ENCODE results near the gene FGF6. TPM values are rescaled to one million over a fixed set of nuclear protein-coding genes. Genes with fewer than 3 reads are reported as not detected.

The FGF6 gene
- total and polyA plus RNA-seq, 2 experiments from 2014 or later: not detected

DNA sequence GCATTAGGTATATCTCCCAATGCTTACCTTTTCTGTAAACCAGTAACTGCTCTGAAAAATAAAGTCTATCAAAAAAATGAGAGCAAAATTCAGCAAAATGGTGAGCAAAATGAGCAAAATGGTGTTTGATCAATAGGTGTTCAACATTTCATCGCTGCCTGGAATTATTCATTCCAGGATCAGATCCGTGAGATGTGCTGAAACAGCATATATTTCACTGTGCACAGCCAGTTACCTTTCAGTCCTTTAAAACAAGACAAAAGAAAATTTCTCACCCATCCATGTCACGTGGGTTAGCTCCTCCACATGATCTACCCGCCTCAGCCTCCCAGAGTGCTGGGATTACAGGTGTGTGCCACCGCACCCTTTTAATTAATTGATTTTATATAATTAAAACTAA lies 58.0 kb downstream of the FGF6 start:
- no peak overlapping the region for H3K4me3 Mint-ChIP-seq
- TF ChIP-seq JUNB (IDR thresholded peaks at IDR 0.05; ENCODE audit: unreplicated experiment): no peak
- TF ChIP-seq ZNF114 (CRISPR knock-in tag; IDR thresholded peaks at IDR 0.05): no peak
- no peak for TF ChIP-seq STAT1 (IDR thresholded peaks at IDR 0.05; ENCODE audit: unreplicated experiment)
- TF ChIP-seq, protein P1, sequence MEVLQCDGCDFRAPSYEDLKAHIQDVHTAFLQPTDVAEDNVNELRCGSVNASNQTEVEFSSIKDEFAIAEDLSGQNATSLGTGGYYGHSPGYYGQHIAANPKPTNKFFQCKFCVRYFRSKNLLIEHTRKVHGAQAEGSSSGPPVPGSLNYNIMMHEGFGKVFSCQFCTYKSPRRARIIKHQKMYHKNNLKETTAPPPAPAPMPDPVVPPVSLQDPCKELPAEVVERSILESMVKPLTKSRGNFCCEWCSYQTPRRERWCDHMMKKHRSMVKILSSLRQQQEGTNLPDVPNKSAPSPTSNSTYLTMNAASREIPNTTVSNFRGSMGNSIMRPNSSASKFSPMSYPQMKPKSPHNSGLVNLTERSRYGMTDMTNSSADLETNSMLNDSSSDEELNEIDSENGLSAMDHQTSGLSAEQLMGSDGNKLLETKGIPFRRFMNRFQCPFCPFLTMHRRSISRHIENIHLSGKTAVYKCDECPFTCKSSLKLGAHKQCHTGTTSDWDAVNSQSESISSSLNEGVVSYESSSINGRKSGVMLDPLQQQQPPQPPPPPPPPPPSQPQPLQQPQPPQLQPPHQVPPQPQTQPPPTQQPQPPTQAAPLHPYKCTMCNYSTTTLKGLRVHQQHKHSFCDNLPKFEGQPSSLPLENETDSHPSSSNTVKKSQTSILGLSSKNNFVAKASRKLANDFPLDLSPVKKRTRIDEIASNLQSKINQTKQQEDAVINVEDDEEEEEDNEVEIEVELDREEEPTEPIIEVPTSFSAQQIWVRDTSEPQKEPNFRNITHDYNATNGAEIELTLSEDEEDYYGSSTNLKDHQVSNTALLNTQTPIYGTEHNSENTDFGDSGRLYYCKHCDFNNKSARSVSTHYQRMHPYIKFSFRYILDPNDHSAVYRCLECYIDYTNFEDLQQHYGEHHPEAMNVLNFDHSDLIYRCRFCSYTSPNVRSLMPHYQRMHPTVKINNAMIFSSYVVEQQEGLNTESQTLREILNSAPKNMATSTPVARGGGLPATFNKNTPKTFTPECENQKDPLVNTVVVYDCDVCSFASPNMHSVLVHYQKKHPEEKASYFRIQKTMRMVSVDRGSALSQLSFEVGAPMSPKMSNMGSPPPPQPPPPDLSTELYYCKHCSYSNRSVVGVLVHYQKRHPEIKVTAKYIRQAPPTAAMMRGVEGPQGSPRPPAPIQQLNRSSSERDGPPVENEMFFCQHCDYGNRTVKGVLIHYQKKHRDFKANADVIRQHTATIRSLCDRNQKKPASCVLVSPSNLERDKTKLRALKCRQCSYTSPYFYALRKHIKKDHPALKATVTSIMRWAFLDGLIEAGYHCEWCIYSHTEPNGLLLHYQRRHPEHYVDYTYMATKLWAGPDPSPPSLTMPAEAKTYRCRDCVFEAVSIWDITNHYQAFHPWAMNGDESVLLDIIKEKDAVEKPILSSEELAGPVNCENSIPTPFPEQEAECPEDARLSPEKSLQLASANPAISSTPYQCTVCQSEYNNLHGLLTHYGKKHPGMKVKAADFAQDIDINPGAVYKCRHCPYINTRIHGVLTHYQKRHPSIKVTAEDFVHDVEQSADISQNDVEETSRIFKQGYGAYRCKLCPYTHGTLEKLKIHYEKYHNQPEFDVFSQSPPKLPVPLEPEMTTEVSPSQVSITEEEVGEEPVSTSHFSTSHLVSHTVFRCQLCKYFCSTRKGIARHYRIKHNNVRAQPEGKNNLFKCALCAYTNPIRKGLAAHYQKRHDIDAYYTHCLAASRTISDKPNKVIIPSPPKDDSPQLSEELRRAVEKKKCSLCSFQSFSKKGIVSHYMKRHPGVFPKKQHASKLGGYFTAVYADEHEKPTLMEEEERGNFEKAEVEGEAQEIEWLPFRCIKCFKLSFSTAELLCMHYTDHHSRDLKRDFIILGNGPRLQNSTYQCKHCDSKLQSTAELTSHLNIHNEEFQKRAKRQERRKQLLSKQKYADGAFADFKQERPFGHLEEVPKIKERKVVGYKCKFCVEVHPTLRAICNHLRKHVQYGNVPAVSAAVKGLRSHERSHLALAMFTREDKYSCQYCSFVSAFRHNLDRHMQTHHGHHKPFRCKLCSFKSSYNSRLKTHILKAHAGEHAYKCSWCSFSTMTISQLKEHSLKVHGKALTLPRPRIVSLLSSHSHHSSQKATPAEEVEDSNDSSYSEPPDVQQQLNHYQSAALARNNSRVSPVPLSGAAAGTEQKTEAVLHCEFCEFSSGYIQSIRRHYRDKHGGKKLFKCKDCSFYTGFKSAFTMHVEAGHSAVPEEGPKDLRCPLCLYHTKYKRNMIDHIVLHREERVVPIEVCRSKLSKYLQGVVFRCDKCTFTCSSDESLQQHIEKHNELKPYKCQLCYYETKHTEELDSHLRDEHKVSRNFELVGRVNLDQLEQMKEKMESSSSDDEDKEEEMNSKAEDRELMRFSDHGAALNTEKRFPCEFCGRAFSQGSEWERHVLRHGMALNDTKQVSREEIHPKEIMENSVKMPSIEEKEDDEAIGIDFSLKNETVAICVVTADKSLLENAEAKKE (CRISPR knock-in tag; IDR thresholded peaks at IDR 0.05): no peak
- TF ChIP-seq, protein P2, sequence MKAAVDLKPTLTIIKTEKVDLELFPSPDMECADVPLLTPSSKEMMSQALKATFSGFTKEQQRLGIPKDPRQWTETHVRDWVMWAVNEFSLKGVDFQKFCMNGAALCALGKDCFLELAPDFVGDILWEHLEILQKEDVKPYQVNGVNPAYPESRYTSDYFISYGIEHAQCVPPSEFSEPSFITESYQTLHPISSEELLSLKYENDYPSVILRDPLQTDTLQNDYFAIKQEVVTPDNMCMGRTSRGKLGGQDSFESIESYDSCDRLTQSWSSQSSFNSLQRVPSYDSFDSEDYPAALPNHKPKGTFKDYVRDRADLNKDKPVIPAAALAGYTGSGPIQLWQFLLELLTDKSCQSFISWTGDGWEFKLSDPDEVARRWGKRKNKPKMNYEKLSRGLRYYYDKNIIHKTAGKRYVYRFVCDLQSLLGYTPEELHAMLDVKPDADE (IDR thresholded peaks at IDR 0.05): no peak
- no peak for TF ChIP-seq EZH2phosphoT487 (IDR thresholded peaks at IDR 0.05; ENCODE audit: unreplicated experiment)
- no peak for TF ChIP-seq ZNF331 (CRISPR knock-in tag; IDR thresholded peaks at IDR 0.05; ENCODE audit: low read depth)
- TF ChIP-seq EZH2 (IDR thresholded peaks at IDR 0.05; ENCODE audit: low read depth, unreplicated experiment): no peak
- TF ChIP-seq CREB1 (CRISPR knock-in tag; IDR thresholded peaks at IDR 0.05; ENCODE audit: low read depth): no peak
- no peak for TF ChIP-seq NANOG (IDR thresholded peaks at IDR 0.05; ENCODE audit: borderline replicate concordance)
- TF ChIP-seq, protein P3, sequence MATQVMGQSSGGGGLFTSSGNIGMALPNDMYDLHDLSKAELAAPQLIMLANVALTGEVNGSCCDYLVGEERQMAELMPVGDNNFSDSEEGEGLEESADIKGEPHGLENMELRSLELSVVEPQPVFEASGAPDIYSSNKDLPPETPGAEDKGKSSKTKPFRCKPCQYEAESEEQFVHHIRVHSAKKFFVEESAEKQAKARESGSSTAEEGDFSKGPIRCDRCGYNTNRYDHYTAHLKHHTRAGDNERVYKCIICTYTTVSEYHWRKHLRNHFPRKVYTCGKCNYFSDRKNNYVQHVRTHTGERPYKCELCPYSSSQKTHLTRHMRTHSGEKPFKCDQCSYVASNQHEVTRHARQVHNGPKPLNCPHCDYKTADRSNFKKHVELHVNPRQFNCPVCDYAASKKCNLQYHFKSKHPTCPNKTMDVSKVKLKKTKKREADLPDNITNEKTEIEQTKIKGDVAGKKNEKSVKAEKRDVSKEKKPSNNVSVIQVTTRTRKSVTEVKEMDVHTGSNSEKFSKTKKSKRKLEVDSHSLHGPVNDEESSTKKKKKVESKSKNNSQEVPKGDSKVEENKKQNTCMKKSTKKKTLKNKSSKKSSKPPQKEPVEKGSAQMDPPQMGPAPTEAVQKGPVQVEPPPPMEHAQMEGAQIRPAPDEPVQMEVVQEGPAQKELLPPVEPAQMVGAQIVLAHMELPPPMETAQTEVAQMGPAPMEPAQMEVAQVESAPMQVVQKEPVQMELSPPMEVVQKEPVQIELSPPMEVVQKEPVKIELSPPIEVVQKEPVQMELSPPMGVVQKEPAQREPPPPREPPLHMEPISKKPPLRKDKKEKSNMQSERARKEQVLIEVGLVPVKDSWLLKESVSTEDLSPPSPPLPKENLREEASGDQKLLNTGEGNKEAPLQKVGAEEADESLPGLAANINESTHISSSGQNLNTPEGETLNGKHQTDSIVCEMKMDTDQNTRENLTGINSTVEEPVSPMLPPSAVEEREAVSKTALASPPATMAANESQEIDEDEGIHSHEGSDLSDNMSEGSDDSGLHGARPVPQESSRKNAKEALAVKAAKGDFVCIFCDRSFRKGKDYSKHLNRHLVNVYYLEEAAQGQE (IDR thresholded peaks at IDR 0.05; ENCODE audit: unreplicated experiment): no peak
- TF ChIP-seq, protein P4, sequence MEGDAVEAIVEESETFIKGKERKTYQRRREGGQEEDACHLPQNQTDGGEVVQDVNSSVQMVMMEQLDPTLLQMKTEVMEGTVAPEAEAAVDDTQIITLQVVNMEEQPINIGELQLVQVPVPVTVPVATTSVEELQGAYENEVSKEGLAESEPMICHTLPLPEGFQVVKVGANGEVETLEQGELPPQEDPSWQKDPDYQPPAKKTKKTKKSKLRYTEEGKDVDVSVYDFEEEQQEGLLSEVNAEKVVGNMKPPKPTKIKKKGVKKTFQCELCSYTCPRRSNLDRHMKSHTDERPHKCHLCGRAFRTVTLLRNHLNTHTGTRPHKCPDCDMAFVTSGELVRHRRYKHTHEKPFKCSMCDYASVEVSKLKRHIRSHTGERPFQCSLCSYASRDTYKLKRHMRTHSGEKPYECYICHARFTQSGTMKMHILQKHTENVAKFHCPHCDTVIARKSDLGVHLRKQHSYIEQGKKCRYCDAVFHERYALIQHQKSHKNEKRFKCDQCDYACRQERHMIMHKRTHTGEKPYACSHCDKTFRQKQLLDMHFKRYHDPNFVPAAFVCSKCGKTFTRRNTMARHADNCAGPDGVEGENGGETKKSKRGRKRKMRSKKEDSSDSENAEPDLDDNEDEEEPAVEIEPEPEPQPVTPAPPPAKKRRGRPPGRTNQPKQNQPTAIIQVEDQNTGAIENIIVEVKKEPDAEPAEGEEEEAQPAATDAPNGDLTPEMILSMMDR (conservative IDR thresholded peaks at IDR 0.05; ENCODE audit: low read depth in 2 of 2): no peak
- Histone ChIP-seq H4K20me1 (replicated peaks; ENCODE audit: insufficient read depth) (no peaks in the 10 kb centered on the region), H3K4me2 (no peak overlapping the region), H2AFZ (no peak overlapping the region), H3K9me2 (ENCODE audit: insufficient read depth) (0 out of 2 replicates have a peak, but pooled peaks cover 3% of the 10 kb centered on the region), H3K79me2 (replicated peaks; ENCODE audit: insufficient read depth) (no peaks in the 10 kb centered on the region), H3K36me3 (ENCODE audit: insufficient read depth) (no peaks in the 10 kb centered on the region), H3K4me1 (ENCODE audit: insufficient read depth) (no peaks in the 10 kb centered on the region), H3K27me3 (ENCODE audit: insufficient read depth) (no peaks in the 10 kb centered on the region), H3K4me3 (no peak overlapping the region), H3F3A (replicated peaks; ENCODE audit: low read depth) (no peaks in the 10 kb centered on the region), H3K27ac (ENCODE audit: low read depth) (no peak overlapping the region)
- H3K27ac Mint-ChIP-seq: no peak overlapping the region
- H3K4me1 Mint-ChIP-seq: no peaks in the 10 kb centered on the region
- DNase-seq (ENCODE audit: low spot score): no peak
- ATAC-seq: no peak
- no peaks in the 10 kb centered on the region for H3K36me3 Mint-ChIP-seq (ENCODE audit: low read depth)
- peaks cover 5% of the 10 kb centered on the region for H3K27me3 Mint-ChIP-seq (ENCODE audit: insufficient read depth, low read depth, poor library complexity)
- H3K9me3 Mint-ChIP-seq: no peaks in the 10 kb centered on the region

Measured in GM23338 (cell line).